Muscle of back (tissue), 11 donors: Measurements from ENCODE around the gene BCL11B. TPM values are rescaled to one million over a fixed set of nuclear protein-coding genes. Genes with fewer than 3 reads are reported as not detected.

Experiments used
- DNase-seq, 3 donors: peaks; one replicate each; pipeline versions ENCODE4 v3.0.0 to v3.0.0-alpha.2; 2013
- polyA plus RNA-seq, 10 donors: library from polyadenylated mRNA; unstranded; fragments of 120-200 nt; gene quantifications; one replicate each; pipeline ENCODE4 v1.2.1, GENCODE V29; 2013; ENCODE audit not compliant: insufficient read length in 10 of 10

The BCL11B gene
- polyA plus RNA-seq, 10 donors = 0.46 to 9.2 (median 1.2) TPM

DNA sequence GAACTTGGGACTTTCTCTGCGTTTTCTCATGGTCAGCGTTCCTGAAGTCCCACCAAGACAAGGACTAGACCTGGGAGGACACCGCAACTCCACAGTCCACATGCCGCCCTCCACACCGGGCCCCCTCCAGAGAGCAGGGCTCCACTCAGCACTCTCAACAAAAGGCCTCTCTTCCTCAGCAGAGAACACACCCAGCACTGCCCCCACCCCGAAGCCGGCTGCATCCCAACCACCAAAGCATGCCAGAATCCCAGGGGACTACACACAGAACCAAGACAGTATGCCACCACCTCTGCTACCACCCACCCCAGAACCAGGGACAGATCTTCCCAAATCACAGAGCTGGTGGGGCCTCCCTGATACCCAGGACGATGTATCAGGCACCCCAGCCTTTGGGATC is 88.3 kb downstream of the BCL11B start:
- DNase-seq = no peak

DNA sequence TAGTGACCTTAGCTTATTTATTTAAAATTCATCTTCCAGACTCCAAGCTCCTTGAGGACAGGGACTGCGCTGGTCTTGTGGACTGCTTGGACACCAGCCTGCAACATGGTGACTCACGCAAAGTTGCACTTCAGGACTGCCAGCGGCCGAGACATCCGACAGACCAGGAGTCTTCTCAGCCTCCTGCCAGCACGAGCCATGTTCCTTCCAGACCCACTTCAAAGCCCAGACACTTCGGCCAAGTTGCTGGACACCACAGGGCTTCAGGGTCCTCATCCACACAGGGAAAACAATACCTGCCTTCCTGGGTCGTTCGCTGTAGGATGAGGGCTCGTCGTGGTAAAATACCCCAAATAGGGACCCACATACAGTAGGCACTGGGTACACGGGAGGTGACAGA is 88.7 kb downstream of the BCL11B start:
- no peak for DNase-seq

DNA sequence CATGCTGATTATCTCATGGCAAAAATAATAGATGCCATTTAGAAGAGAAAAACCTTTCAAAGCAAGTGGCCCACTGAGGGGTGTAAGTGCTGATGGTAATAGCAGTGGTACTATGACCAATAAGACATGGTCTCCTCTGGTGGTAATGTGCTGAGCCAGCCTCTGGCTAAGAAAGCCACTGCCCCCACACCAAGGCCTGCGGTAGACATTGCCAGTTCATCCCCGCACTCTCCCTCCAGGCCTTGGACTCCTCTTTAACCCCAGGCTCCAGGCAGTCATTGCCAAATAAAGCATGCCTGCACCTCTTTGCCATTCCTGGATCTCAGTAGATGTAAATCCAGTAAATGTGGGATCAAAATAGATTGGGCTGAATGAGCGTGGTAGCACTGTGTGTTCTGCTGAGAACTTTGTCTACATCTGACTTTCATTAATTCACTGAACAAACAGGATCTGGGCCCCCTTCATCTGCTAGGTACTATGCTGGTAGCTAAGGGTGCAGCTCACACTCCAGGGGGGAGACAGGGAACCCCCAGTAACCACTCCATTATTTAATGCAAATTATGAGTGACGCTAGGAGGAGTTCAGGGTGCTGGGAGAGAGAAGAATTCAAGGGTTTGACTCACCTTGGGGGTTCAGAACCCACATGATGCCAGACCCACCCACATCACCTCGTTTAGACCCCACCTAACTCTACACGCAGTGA is 89.3 kb downstream of the BCL11B start:
- no peak for DNase-seq

DNA sequence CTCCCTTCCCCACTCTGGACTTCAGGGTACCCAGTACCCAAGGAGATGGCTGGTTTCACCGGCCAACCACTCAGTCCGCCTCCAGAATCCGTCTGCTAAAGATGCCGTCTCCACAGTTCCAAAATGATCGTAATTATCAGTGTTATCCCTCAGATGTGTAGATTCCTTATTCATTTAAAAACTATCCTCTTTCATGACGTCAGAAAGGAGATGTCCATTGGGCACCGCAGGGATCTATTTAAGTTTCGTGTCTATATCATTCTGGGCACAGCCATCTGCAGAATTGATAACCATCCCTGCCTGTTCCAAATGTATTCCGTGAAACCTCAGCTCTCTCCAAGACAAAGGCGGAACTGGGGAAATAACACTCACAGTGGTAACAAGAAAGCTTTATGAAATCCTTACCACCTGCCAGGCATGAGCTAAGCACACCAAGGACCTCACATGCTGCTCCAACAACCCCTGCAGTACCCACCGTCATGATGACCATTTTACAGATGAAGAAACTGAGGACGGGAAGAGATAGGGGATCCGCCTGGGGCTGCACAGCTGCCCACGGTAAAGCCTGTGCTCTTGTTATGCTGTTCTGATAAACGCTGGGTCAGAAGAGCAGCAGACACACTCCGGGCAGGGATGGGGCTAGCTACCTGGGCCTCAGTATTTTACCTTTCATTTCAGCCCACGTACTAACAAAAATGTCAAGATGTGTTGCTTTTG is 90.0 kb downstream of the BCL11B start:
- DNase-seq = no peak

DNA sequence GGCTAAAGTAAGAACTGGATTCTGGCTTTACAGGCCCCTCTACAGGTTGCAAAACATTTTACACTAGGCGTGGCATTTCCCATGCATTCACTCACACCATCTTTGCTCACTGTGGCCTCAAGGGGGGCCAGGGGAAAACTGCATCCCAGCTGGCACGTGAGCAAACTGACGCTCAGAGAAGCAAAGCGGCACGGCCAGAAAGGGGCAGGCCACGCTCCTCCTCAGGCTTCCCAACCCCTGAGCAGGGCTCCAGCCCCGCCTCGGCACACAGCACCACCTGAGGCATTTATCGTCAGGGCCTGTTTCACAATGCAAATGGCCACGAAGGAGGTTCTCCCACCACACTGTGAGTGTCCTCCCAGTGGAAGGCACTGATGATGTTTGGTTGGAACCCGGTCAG is 90.8 kb downstream of the BCL11B start:
- DNase-seq = no peak

DNA sequence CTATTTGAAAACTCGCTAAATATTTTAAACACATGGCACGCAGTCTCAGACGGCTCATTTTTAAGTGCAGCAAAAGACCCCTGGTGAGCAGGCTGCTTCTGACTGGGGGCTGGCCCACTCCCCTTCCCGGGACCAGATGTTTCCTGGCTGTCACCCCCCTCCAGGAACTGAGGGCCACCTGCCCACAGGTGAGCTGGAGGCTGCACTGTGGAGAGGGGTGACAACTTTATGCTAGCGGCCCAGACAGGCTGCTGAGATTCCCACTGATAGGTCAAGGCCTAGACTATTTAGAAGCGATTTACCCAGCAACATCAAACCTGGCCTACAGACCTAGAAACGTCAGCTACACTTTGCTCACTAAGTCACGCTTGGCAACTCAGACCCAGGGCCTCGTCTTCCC is 92.1 kb downstream of the BCL11B start:
- DNase-seq = no peak

DNA sequence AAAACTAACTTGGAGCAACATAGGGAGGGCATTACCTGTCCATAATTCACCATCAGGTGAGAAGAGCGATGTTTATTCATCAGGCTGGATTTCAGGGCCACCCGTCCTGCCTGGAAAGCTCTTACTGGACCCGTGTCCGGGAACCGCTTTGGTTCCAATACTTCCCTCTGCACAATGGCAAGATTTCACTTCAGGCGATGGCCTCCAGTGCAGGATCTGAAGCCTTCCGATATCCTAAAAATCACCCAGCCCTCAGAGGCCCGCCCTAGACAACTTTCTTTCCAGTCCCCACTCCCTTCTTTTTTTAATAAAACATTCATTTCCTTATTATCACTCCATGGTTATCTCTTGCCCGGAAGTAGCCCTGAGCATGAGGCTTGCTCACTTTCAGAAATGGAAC is 92.5 kb downstream of the BCL11B start:
- no peak for DNase-seq

DNA sequence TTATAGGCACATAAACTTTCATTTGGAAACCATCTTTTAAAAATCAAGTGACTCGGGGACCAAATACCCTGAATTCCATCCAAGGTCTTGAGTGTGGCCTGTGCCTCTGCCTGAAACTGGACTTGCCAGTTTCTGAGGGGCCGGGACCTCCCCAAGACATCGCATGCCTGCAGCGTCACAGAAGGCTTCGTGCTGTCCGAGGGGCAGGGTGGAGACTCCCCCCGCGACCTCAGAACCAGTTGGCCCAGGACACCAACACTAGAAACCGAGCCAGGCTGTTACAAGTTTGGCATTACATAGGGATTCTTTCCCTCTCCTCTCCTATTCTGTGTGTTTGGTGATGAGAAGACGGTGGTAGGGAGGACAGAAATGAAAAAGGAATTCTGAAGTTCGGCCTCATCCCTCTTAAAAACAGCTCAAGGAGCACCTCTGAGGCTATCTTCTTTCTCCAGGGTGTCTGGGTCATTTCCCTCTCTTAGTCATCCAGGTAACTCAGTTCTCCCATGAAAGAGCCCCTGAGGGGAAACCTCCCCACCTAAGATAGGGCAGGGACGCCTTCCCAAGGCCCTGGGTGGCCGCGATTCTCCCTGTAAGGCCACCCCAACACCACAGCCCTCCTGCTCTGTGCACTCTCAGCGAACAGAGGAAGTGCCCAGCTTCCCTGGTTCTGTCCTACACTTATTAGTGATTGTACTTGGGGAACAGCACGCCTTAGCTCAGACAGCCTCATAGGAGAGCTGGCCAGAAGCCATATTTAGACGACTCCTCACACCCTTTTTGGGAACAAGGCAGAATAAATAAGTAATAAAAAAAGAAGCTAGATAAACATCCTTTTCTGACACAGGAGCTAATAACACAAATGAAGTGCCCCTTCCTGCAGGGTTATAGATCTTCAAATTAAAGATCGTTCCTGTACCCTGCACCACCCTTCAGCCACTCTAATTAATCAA is 93.8 kb downstream of the BCL11B start:
- peak in 1 of 3 donors; percentile 41 for DNase-seq

DNA sequence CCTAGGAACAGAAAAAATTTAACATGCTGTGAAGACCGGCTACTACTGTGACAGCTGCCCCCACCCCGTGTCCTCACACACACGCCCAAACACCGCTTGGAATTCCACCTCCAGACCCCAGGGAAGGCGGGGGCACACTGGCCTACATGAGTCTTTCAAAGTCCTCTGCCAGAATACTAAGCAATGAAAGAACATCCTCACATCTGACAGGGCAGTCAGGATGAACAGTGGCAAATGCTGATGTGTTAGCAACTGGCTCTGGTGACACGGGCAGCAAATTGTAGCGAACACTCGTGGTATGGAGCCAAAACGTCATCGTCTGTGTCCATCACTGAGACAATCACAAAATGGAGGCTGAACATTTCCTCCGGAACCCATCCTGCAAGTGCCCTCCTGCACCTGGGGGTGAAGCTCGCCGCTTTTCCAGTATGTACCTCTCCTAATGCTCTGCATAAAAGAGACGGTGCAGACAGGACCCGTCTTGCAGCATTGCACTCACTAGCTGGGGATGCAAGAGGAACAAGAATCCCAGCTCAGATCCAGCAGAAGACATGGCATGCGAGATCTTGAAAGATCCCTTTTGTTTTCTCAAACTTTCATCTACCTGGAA is 94.8 kb downstream of the BCL11B start:
- DNase-seq = no peak

DNA sequence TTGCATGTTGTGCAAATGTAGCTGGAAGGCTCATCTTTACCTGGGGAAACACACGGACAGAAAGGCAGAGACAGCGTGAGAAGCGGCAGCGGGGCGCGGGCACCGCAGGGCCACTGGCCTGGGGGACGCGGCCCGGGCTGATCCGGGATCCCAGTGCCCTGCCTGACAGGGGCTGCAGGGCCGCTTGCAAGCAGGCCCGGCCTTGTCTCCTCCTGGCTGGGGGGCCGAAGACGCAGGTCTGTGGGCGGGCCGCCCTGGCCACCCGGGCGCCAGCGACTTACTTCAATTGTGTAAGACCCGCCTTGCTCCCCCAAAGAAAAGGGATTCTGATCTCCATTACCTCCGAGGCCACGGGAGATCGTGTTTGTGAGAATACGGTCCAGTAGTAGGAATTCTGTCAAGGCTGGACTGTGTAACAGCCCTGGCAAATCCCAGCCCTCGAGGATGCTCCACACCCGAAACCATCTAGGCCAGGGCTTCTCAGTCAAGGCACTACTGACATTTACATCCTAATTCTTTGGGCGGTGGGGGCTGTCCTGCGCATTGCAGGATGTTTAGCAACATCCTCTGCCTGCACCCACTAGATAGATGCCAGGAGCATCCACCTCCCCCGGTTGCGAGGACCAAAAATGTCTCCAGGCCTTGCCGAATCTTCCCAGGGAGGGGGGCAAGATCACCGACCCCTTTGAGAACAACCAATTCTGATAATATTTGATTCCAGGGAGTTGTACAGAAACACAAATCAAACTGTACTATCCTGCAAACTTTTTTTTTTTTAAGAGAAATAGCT is 95.6 kb downstream of the BCL11B start:
- DNase-seq = no peak

DNA sequence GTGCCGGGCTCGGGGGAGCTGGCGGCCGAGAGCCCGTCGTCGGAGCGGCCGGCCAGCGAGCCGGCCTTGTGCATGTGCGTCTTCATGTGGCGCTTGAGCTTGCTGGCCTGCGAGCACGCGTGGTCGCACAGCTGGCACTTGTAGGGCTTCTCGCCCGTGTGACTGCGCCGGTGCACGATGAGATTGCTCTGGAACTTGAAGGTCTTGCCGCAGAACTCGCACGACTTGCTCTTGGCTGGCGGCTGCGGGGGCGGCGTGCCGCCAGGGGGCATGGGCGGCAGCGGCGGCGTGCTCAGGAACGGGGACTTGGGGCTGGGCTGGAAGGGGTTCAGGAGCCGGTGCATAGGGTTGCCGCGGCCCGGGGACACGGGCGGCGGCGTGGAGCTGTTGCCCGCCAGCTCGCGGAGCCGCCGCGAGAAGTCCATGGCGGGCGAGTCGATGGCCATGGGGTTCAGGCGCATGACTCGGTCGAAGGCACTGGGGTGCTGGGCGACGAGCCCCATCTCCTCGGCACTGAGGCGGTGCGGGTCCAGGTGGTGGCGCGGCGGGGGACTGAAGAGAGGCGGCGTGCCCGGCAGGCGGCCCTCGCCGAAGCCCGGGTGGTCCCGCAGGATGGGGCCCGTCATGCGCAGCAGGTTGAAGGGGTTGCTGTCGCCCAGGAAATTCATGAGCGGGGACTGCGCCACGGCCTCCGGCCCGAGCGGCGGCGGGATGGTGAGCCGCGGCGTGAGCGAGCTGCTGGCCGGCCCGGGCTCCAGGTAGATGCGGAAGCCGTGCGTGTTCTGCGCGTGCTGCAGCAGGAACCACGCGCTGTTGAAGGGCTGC is 96.5 kb downstream of the BCL11B start:
- DNase-seq = no peak

DNA sequence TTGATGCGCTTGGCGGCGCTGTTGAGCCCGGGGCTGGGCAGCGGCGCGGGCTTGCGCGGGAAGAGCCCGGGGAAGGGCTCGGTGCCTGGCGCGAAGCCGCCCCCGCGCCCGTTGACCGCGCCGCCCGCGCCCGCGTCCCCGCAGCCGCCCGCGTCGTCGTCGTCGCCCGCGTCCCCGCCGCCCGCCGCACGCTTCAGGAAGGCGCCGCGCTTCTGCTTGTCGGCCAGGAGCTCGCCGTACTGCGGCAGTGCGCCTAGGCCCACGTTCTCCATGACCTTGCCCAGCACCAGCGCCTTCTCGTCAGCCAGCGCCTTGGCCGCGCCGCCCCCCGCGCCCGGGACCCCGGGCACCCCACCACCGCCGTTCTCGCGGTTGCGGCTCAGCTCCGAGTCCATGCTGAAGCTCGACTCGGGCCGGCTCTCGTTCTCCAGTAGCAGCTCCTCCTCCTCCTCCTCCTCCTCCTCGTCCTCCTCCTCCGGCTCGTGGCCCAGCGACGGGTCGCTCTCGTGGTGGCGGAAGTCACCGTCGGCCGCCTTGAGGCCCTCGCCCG is 97.2 kb downstream of the BCL11B start:
- no peak for DNase-seq

DNA sequence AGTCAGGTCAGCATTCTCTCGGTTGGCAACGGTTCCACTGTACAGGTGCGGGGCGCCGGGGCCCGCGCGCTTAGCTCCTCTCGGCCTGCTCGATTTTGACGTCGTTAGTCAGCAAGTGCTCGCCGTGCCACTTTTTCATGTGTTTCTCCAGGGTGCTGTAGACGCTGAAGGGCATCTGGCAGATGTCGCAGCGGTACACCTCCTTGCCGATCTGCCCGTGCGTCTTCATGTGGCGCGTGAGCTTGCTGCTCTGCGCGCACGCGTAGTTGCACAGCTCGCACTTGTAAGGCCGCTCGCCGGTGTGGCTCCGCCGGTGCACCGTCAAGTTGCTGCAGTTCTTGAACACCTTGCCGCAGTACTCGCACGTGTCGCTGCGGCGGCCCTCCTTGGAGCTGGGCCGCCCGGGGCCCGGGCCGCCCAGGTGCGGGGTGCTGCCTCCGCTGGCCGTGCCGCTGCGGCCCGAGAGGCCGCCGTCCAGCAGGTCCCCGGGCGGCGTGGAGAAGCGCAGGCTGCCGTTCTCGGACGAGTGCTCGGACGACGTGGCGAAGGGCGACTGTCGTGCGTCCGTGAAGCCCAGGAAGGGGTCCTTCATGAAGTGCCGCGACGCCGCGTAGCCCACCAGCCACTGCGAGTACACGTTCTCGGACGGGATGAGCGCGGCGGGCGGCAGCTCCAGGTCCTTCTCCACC is 97.8 kb downstream of the BCL11B start:
- no peak for DNase-seq

DNA sequence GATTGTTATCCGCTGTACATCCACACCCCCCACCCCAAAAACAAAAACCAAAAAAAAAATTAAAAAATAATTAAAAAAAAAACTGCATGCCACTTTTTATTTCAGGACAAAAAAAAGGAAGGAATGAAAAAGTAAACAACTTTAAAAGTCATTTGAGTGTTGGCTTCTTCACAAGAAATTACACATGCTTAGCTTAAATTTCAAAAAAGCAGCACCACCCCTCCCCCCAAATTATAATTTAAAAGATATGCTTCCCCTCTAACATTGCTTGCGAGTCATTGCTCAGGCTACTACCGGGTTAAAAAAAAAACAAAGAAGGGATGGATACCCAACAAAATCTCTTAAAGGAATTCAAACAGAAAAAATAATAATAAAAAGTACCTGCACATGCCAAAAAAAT is 98.5 kb downstream of the BCL11B start:
- no peak for DNase-seq

DNA sequence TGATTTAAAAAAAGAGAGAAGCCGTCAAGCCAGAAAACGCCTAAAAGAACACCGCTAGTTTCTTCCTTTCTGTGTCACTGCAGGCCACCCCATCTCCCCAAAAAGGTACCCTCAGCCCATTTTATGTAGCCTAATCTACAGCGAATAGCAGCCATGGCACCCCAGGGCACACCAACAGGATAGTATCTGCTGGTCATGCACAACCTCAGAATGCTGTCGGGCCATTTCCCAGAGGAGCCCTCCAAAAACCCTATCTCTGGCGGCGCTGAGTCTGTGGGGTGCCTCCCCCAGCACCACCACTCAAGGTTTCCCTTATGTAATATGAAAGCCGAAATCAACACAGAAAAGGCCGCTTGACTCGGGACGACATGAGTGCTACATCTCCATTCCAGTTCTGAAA is 98.9 kb downstream of the BCL11B start:
- DNase-seq = no peak

DNA sequence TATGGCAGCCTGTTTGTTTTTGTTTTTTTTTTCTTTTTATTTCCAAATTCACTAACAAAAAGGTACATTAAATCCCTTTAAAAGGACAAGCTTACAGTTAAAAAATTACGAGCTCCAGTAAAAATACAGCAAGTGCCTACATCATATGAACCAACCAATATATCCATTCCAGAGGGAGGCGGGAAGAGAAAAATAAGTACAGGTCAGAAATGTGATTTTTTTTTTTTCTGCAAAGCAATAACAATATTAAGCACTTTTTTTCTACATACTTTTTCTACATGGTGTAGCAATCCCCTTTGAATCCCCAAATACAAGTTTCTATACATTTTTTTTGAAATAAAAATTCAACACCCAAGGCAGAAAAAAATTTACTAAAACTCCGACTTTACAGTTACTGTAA is 100.6 kb downstream of the BCL11B start:
- DNase-seq = no peak

DNA sequence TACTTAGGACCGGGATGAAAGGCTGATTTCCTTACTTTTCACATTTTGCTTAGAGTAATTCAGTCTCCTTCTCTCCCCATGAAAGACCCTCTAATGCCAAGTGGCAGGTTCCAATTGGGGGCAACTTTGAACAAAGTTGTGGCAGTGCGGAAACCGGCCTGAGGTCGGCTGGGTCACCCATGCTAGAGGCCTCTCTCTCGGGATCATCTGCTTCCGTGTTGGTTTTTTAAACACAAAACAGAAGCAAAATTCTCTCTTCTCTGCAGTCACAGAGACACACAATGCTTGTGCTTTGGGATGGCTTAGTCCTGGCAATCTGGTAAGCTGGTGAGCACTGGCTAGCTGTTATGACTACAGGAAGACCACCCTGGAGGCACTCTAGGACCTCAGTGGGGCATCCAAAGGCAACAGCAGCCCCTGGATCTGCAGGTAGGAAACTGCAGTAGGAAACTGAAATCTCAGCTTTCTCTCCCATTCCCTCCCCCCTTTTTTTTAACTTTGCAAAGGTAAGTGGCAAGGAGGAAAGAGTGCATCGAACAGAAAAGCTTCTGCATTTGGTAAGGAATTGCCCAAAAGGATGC is 102.1 kb downstream of the BCL11B start:
- DNase-seq = no peak

DNA sequence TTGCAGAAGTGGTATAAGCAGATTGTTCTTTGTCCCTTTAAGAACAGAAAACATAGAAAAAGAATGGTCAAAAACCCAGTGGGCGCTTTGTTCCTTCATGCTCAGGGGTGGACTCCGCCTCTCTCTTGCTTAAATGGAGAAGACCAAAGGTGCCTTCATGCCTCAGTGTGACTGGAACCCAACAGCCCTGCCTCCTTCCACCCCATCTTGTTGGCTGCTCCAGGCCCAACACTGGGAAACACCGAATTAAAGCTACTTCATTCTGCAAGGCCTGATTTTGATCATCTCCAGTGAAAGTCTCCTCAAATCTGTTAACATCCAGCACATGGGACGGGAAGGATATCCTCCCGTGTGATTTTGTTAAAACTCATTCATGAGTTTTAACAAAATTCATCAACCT is 103.7 kb downstream of the BCL11B start:
- DNase-seq = no peak

DNA sequence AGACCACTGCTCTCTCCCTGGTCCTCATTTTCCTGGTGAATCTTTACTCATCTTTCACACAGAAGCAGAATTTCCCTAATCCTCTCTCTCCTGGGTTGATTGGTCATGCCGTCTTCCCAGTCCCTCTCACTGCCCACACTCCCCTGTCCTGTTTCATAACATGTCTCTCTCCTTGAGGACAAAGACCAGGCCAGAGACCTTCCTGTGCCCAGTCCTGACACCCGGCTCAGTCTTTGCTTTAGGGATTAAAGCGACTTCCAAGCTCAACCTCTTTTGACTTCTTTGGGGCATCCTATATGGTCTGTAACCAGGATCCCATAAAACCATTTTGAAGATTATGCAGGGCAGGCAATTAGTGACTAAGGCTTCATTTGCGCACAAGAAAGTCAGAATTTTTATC is 105.5 kb downstream of the BCL11B start:
- DNase-seq = no peak
